Astrocyte (in vitro differentiated cells and primary cell): ENCODE results near the gene SAMD10.

Source experiments
- EZH2 ChIP-seq: IDR thresholded peaks from 2 replicates; pipeline ENCODE4 v1.6.1; 2012; ENCODE audit warnings: mild to moderate bottlenecking, low read length, inconsistent platforms; ENCODE audit not compliant: insufficient read depth
- TF ChIP-seq, protein P1 (sequence below): IDR thresholded peaks from 2 replicates; pipeline ENCODE4 v1.5.1; 2011; ENCODE audit warnings: low read depth, mild to moderate bottlenecking, inconsistent platforms, low read length, moderate library complexity; ENCODE audit not compliant: insufficient read depth

DNA sequence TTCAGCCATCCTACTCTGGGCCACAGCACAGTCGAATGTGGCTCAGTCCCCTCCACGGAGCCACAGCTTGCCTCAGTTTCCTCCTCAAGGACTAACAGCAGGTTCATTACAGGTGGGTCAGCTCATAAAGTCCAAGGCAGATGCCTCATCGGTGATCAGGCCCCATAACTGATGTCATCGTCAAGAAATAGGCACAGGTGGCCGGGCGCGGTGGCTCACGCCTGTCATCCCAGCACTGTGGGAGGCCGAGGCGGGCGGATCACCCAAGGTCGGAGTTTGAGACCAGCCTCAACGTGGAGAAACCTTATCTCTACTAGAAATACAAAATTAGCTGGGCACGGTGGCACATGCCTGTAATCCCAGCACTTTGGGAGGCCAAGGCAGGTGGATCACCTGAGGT lies 26.7 kb downstream of the SAMD10 start:
- TF ChIP-seq, protein P1, sequence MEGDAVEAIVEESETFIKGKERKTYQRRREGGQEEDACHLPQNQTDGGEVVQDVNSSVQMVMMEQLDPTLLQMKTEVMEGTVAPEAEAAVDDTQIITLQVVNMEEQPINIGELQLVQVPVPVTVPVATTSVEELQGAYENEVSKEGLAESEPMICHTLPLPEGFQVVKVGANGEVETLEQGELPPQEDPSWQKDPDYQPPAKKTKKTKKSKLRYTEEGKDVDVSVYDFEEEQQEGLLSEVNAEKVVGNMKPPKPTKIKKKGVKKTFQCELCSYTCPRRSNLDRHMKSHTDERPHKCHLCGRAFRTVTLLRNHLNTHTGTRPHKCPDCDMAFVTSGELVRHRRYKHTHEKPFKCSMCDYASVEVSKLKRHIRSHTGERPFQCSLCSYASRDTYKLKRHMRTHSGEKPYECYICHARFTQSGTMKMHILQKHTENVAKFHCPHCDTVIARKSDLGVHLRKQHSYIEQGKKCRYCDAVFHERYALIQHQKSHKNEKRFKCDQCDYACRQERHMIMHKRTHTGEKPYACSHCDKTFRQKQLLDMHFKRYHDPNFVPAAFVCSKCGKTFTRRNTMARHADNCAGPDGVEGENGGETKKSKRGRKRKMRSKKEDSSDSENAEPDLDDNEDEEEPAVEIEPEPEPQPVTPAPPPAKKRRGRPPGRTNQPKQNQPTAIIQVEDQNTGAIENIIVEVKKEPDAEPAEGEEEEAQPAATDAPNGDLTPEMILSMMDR, result no peak
- no peak for TF ChIP-seq EZH2
